B cell (primary cell): ENCODE data around the gene PCDHAC1.

Experiments used
- CTCF ChIP-seq: fragments of 200-600 bp; IDR thresholded peaks from one replicate; pipeline ENCODE4 v1.8.0; 2022; ENCODE audit warnings: antibody characterized with exemption, mild to moderate bottlenecking
- EZH2 ChIP-seq: IDR thresholded peaks from 2 replicates; pipeline ENCODE4 v1.6.1; 2012; ENCODE audit warnings: borderline replicate concordance, low read depth, mild to moderate bottlenecking, moderate library complexity, low read length; ENCODE audit not compliant: insufficient read depth, poor library complexity, severe bottlenecking

- TF ChIP-seq CTCF (no peak), EZH2 (no peak)
Measured at GRCh38 chr5:140883927-140884697, 42.0 kb upstream of the PCDHAC1 start.
